Activated T-cell treated with anti-CD3 and anti-CD28 coated beads, Interleukin-2, amount 50 U/mL, for 24 hours (primary cell): ENCODE results near the gene DCTN3.

Experiments
- DNase-seq: peaks from one replicate; pipeline ENCODE4 v3.0.0-alpha.2; 2020
- H3K27ac Mint-ChIP-seq: 2 replicates; pipeline ENCODE4 v1.8.0; 2020; ENCODE audit warnings: mild to moderate bottlenecking, mixed read lengths
- H3K27me3 Mint-ChIP-seq: 2 replicates; pipeline ENCODE4 v1.8.0; 2020; ENCODE audit warnings: mixed read lengths
- H3K36me3 Mint-ChIP-seq: 2 replicates; pipeline ENCODE4 v1.8.0; 2020; ENCODE audit warnings: low read depth, mixed read lengths
- H3K4me1 Mint-ChIP-seq: 2 replicates; pipeline ENCODE4 v1.8.0; 2020; ENCODE audit warnings: low read depth, mixed read lengths
- H3K4me3 Mint-ChIP-seq: 2 replicates; pipeline ENCODE4 v1.8.0; 2020; ENCODE audit warnings: mild to moderate bottlenecking, moderate library complexity, mixed read lengths
- H3K9me3 Mint-ChIP-seq: 2 replicates; pipeline ENCODE4 v1.8.0; 2020; ENCODE audit warnings: mixed read lengths

Gene DCTN3

GRCh38 chr9:34568774-34569173 lies 51.5 kb downstream of the DCTN3 start:
- no peaks in the 10 kb centered on the region for H3K9me3 Mint-ChIP-seq
- DNase-seq = no peak
- H3K4me3 Mint-ChIP-seq = no peak overlapping the region
- no peaks in the 10 kb centered on the region for H3K36me3 Mint-ChIP-seq
- peaks cover 39% of the 10 kb centered on the region for H3K27me3 Mint-ChIP-seq
- no peaks in the 10 kb centered on the region for H3K4me1 Mint-ChIP-seq
- no peak overlapping the region for H3K27ac Mint-ChIP-seq

DNA sequence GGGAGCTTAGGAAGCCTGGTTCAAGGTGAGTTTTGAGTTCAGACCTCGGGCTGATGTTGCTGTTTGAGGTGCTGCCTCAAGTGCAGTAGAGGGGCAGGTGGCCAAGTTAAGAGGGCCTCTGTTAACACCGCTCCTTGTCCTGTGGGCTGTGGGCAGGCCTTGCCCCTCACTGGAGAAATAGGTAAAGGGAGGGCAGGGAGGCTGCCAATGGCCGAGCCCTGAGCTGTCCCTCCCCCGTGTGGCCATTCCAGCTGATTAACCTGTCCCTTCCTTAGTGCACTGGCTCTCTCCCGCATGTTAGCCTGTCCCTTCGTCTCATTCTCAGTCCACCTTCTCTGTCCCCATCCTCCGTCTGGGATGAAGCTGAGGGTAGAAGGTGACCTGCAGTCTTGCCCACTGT lies 52.2 kb downstream of the DCTN3 start:
- Mint-ChIP-seq H3K36me3 (no peaks in the 10 kb centered on the region), H3K27ac (no peak overlapping the region), H3K4me3 (no peak overlapping the region), H3K9me3 (no peaks in the 10 kb centered on the region), H3K4me1 (no peaks in the 10 kb centered on the region), H3K27me3 (peaks cover 33% of the 10 kb centered on the region)
- DNase-seq = no peak

GRCh38 chr9:34566972-34567371 lies 53.3 kb downstream of the DCTN3 start:
- H3K9me3 Mint-ChIP-seq = no peaks in the 10 kb centered on the region
- H3K27ac Mint-ChIP-seq = no peak overlapping the region
- no peaks in the 10 kb centered on the region for H3K36me3 Mint-ChIP-seq
- H3K4me1 Mint-ChIP-seq = no peaks in the 10 kb centered on the region
- no peak for DNase-seq
- H3K27me3 Mint-ChIP-seq = peaks cover 37% of the 10 kb centered on the region
- no peak overlapping the region for H3K4me3 Mint-ChIP-seq

DNA sequence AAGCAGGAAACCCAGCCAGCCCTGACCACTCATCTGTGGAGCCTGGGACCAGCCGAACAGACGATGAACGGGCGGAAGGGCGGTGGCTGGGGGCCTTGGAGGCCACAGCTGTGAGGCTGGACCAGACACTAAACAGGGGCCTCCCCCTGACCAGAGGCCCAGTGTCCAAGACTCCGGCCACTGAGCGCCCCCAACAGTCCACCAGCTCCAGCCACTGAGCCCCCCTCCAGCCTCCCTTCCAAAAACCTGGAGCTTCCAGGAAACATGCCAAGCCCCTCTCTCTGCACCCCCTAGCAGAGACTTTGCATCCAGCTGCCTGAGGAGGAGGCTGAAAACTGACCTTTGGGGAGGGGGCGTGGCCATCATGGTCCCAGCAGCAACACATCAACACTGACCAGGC lies 54.0 kb downstream of the DCTN3 start:
- no peak overlapping the region for H3K27ac Mint-ChIP-seq
- peaks cover 37% of the 10 kb centered on the region for H3K27me3 Mint-ChIP-seq
- DNase-seq = no peak
- H3K9me3 Mint-ChIP-seq = no peaks in the 10 kb centered on the region
- no peaks in the 10 kb centered on the region for H3K4me1 Mint-ChIP-seq
- H3K4me3 Mint-ChIP-seq = no peak overlapping the region
- H3K36me3 Mint-ChIP-seq = no peaks in the 10 kb centered on the region

- H3K27me3 Mint-ChIP-seq = peaks cover 33% of the 10 kb centered on the region
Observed at GRCh38 chr9:34565856-34566255, 54.4 kb downstream of the DCTN3 start.

DNA sequence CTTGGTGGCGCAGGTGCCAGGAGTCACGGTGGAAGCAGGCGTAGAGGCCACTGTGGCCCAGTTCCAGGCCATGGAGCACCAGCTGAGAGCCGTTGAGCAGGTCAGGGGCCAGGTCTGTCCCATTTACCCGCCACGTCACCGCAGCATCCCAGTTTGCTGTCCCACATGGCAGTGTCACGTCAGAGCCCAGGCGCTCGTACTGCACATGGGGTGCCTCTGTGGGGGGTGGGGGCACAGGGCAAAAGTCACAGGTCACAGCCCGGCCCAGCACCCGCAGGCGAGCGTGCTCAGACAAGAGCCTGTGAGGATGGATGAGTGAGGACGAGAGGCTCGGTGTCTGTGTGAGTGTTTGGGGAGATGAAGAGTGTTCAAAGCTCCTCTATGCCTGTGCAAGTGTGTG lies 55.7 kb downstream of the DCTN3 start:
- no peak for DNase-seq
- Mint-ChIP-seq H3K36me3 (no peaks in the 10 kb centered on the region), H3K4me3 (no peak overlapping the region), H3K27me3 (peaks cover 38% of the 10 kb centered on the region), H3K4me1 (no peaks in the 10 kb centered on the region), H3K9me3 (no peaks in the 10 kb centered on the region), H3K27ac (no peak overlapping the region)

More at GRCh38 chr9:34565856-34566255, 54.4 kb downstream of the DCTN3 start:
- no peak overlapping the region for H3K27ac Mint-ChIP-seq
- DNase-seq = no peak
- H3K36me3 Mint-ChIP-seq = no peaks in the 10 kb centered on the region
- no peak overlapping the region for H3K4me3 Mint-ChIP-seq
- H3K9me3 Mint-ChIP-seq = no peaks in the 10 kb centered on the region
- no peaks in the 10 kb centered on the region for H3K4me1 Mint-ChIP-seq
